Caco-2 (cell line): ENCODE results near the gene GPATCH2L. TPM values are rescaled to one million over a fixed set of nuclear protein-coding genes. Genes with fewer than 3 reads are reported as not detected.

Experiments
- BruUV-seq: library from RNA; stranded (reverse); fragments of 400-500 nt; replicated peaks from 2 replicates; lab custom pipeline; 2021; lab: Mats Ljungman, UMichigan
- CTCF ChIA-PET: fragments of 300-600 bp; sonication (Branson Sonifier 250); formaldehyde crosslinking; loops from one replicate; lab custom pipeline; 2022; ENCODE audit warnings: antibody characterized with exemption; lab: Charles Lee
- POLR2A ChIA-PET: fragments of 300-600 bp; sonication (Branson Sonifier 250); formaldehyde crosslinking; loops from one replicate; lab custom pipeline; 2022; ENCODE audit warnings: antibody characterized with exemption; lab: Charles Lee
- DNase-seq, 2 experiments: peaks; one replicate each; pipeline versions ENCODE4 v3.0.0 to v3.0.0-alpha.2; 2020 to 2022
- H3K27me3 ChIP-seq: replicated peaks from 2 replicates; pipeline ENCODE4 v1.6.0; 2011; ENCODE audit warnings: low read length; ENCODE audit not compliant: control insufficient read depth, insufficient read depth
- H3K36me3 ChIP-seq: 2 replicates; pipeline ENCODE4 v1.5.1; 2011; ENCODE audit warnings: low read length; ENCODE audit not compliant: control insufficient read depth, insufficient read depth
- H3K4me1 ChIP-seq: fragments of 250-450 bp; sonication (Bioruptor Pico); 2 replicates; pipeline ENCODE4 v1.5.1; 2020; ENCODE audit warnings: mild to moderate bottlenecking
- H3K4me3 ChIP-seq: 2 replicates; pipeline ENCODE4 v1.5.1; 2011; ENCODE audit warnings: low read depth, mild to moderate bottlenecking, control low read depth, low read length
- H3K9me3 ChIP-seq: fragments of 250-450 bp; sonication (Bioruptor Pico); 2 replicates; pipeline ENCODE4 v1.5.1; 2020; ENCODE audit warnings: mild to moderate bottlenecking, moderate library complexity
- H3K27ac Mint-ChIP-seq: one replicate; pipeline ENCODE4 v1.8.0; 2022; ENCODE audit warnings: mixed read lengths; ENCODE audit not compliant: unreplicated experiment
- H3K27me3 Mint-ChIP-seq: one replicate; pipeline ENCODE4 v1.8.0; 2022; ENCODE audit warnings: mixed read lengths; ENCODE audit not compliant: insufficient read depth, unreplicated experiment
- H3K36me3 Mint-ChIP-seq: one replicate; pipeline ENCODE4 v1.8.0; 2022; ENCODE audit warnings: mild to moderate bottlenecking, mixed read lengths; ENCODE audit not compliant: insufficient read depth, unreplicated experiment
- H3K4me1 Mint-ChIP-seq: one replicate; pipeline ENCODE4 v1.8.0; 2022; ENCODE audit warnings: low read depth, mixed read lengths; ENCODE audit not compliant: unreplicated experiment
- H3K4me3 Mint-ChIP-seq: one replicate; pipeline ENCODE4 v1.8.0; 2022; ENCODE audit warnings: mild to moderate bottlenecking, moderate library complexity, mixed read lengths; ENCODE audit not compliant: unreplicated experiment
- H3K9me3 Mint-ChIP-seq: one replicate; pipeline ENCODE4 v1.8.0; 2022; ENCODE audit warnings: mixed read lengths; ENCODE audit not compliant: unreplicated experiment
- CTCF ChIP-seq, 2 experiments: fragments of 200-600 bp in 1 of 2; IDR thresholded peaks; 1 replicate in 1 of 2; 2 replicates in 1 of 2; pipeline versions ENCODE4 v1.5.1 to v1.8.0; 2011 to 2022; ENCODE audit warnings: antibody characterized with exemption in 1 of 2, control low read depth in 1 of 2, inconsistent platforms in 1 of 2, low read depth in 1 of 2, low read length in 1 of 2, mild to moderate bottlenecking in 1 of 2, moderate library complexity in 1 of 2; ENCODE audit not compliant: insufficient read depth in 1 of 2, severe bottlenecking in 1 of 2, unreplicated experiment in 1 of 2
- intact Hi-C: fragments of 100-400 bp; cut with micrococcal nuclease; formaldehyde crosslinking; loops from one replicate; pipeline ENCODE4 v1.10.0; 2022; ENCODE audit not compliant: unreplicated experiment
- total RNA-seq: library from RNA; stranded (reverse); gene quantifications from 2 replicates; pipeline ENCODE4 v1.2.3, GENCODE V29; 2022

Gene GPATCH2L
- total RNA-seq, 1 experiment from 2014 or later: 41.6 TPM

- Histone ChIP-seq H3K27me3 (no peaks in the 10 kb centered on the region), H3K4me3 (no peak overlapping the region), H3K36me3 (no peaks in the 10 kb centered on the region), H3K9me3 (no peaks in the 10 kb centered on the region), H3K4me1 (no peaks in the 10 kb centered on the region)
- Mint-ChIP-seq H3K27me3 (peaks cover 3% of the 10 kb centered on the region), H3K4me1 (no peaks in the 10 kb centered on the region), H3K27ac (no peak overlapping the region), H3K9me3 (no peaks in the 10 kb centered on the region), H3K36me3 (no peaks in the 10 kb centered on the region), H3K4me3 (no peak overlapping the region)
- CTCF ChIA-PET: interaction anchor here (0.7 kb wide), 1 partner anchor 475 kb away, joined by 4 read pairs; no protein-coding TSS in a partner anchor
- DNase-seq: no peak
- no TSS peak for BruUV-seq
- intact Hi-C loops: no loop called here
- TF ChIP-seq CTCF (IDR thresholded peaks at IDR 0.05; ENCODE audit: insufficient read depth in 1 of 2, low read depth in 1 of 2, low read length in 1 of 2, severe bottlenecking in 1 of 2, unreplicated experiment in 1 of 2): no peak
- POLR2A ChIA-PET: no interaction called here
Measured at GRCh38 chr14:76121089-76121748, 30.5 kb upstream of the GPATCH2L start.

GRCh38 chr14:76123426-76124225, 28.1 kb upstream of the GPATCH2L start:
- no peaks in the 10 kb centered on the region for H3K27me3 ChIP-seq
- H3K27ac Mint-ChIP-seq: no peak overlapping the region
- H3K4me3 ChIP-seq: no peak overlapping the region
- intact Hi-C loops: no loop called here
- H3K9me3 ChIP-seq: no peaks in the 10 kb centered on the region
- H3K36me3 Mint-ChIP-seq: no peaks in the 10 kb centered on the region
- ChIA-PET CTCF (no interaction called here), POLR2A (no interaction called here)
- H3K4me1 ChIP-seq: no peaks in the 10 kb centered on the region
- no peak overlapping the region for H3K4me3 Mint-ChIP-seq
- BruUV-seq: no TSS peak
- DNase-seq: no peak
- peaks cover 6% of the 10 kb centered on the region for H3K27me3 Mint-ChIP-seq
- no peaks in the 10 kb centered on the region for H3K4me1 Mint-ChIP-seq
- no peaks in the 10 kb centered on the region for H3K9me3 Mint-ChIP-seq
- H3K36me3 ChIP-seq: no peaks in the 10 kb centered on the region
- no peak for TF ChIP-seq CTCF (IDR thresholded peaks at IDR 0.05; ENCODE audit: insufficient read depth in 1 of 2, low read depth in 1 of 2, low read length in 1 of 2, severe bottlenecking in 1 of 2, unreplicated experiment in 1 of 2)

GRCh38 chr14:76125511-76125910, 26.2 kb upstream of the GPATCH2L start:
- intact Hi-C loops: no loop called here
- ChIA-PET POLR2A (no interaction called here), CTCF (no interaction called here)
- DNase-seq: no peak
- Mint-ChIP-seq H3K36me3 (no peaks in the 10 kb centered on the region), H3K27me3 (peaks cover 17% of the 10 kb centered on the region), H3K9me3 (no peaks in the 10 kb centered on the region), H3K4me3 (no peak overlapping the region), H3K4me1 (no peaks in the 10 kb centered on the region), H3K27ac (no peak overlapping the region)
- no peaks in the 10 kb centered on the region for H3K36me3 ChIP-seq
- no peaks in the 10 kb centered on the region for H3K4me1 ChIP-seq
- H3K4me3 ChIP-seq: no peak overlapping the region
- TF ChIP-seq CTCF (IDR thresholded peaks at IDR 0.05; ENCODE audit: insufficient read depth in 1 of 2, low read depth in 1 of 2, low read length in 1 of 2, severe bottlenecking in 1 of 2, unreplicated experiment in 1 of 2): no peak
- no peaks in the 10 kb centered on the region; the same call in 1 of the 2 replicates for H3K27me3 ChIP-seq
- no peaks in the 10 kb centered on the region for H3K9me3 ChIP-seq
- no TSS peak for BruUV-seq
